Cardiac muscle cell (in vitro differentiated cells and primary cell): ENCODE measurements around the gene EFHD1. TPM values are rescaled to one million over a fixed set of nuclear protein-coding genes. Genes with fewer than 3 reads are reported as not detected.

Experiments
- DNase-seq, 2 donors: peaks; one replicate each; pipeline versions ENCODE4 v3.0.0 to v3.0.0-alpha.2; 2010 to 2017; ENCODE audit warnings: low read depth in 1 of 2, low spot score in 1 of 2
- H3K27ac ChIP-seq: fragments of 200-600 bp; sonication (generic); 2 replicates; pipeline ENCODE4 v1.5.1; 2016
- H3K27me3 ChIP-seq: fragments of 200-600 bp; sonication (generic); 2 replicates; pipeline ENCODE4 v1.6.0; 2016; ENCODE audit warnings: control low read depth
- H3K36me3 ChIP-seq: fragments of 200-600 bp; sonication (generic); 2 replicates; pipeline ENCODE4 v1.5.1; 2016; ENCODE audit warnings: control low read depth
- H3K4me1 ChIP-seq: fragments of 200-600 bp; sonication (generic); 2 replicates; pipeline ENCODE4 v1.8.1; 2017; ENCODE audit warnings: low read depth, mild to moderate bottlenecking, mixed run types
- H3K4me3 ChIP-seq: fragments of 200-600 bp; sonication (generic); 2 replicates; pipeline ENCODE4 v1.5.1; 2016; ENCODE audit warnings: mild to moderate bottlenecking
- H3K9me3 ChIP-seq: fragments of 200-600 bp; sonication (generic); 2 replicates; pipeline ENCODE4 v1.5.1; 2017; ENCODE audit warnings: low read depth, mild to moderate bottlenecking, control low read depth
- CTCF ChIP-seq: IDR thresholded peaks from 2 replicates; pipeline ENCODE4 v1.5.1; 2012; ENCODE audit warnings: low read depth, mild to moderate bottlenecking, low read length
- polyA plus RNA-seq: library from polyadenylated mRNA; unstranded; fragments of >200 nt; fragmentation: Nextera tagmentation; extraction: Ambion mirVana; gene quantifications from 2 replicates; pipeline ENCODE4 v1.2.1, GENCODE V29; 2016
- total RNA-seq: library from RNA; depleted of rRNA; stranded (reverse); fragments of >200 nt; gene quantifications from 2 replicates; pipeline ENCODE4 v1.2.3, GENCODE V29; 2016

Gene EFHD1
- total and polyA plus RNA-seq, 2 experiments from 2014 or later = 8.0 to 12.4 TPM

- DNase-seq = no peak
- Histone ChIP-seq H3K4me1 (no peaks in the 10 kb centered on the region), H3K27ac (no peak overlapping the region), H3K36me3 (no peaks in the 10 kb centered on the region), H3K27me3 (no peaks in the 10 kb centered on the region), H3K4me3 (no peak overlapping the region), H3K9me3 (no peaks in the 10 kb centered on the region)
- no peak for TF ChIP-seq CTCF
These were observed 11.7 kb downstream of the EFHD1 start for GRCh38 chr2:232645061-232645460.

- TF ChIP-seq CTCF = no peak
- no peaks in the 10 kb centered on the region for H3K36me3 ChIP-seq
- H3K27ac ChIP-seq = no peak overlapping the region
- H3K4me3 ChIP-seq = no peak overlapping the region
- DNase-seq = no peak
- no peaks in the 10 kb centered on the region for H3K9me3 ChIP-seq
- no peaks in the 10 kb centered on the region for H3K27me3 ChIP-seq
- H3K4me1 ChIP-seq = no peaks in the 10 kb centered on the region
These were observed 13.3 kb downstream of the EFHD1 start for GRCh38 chr2:232646726-232647125.

- TF ChIP-seq CTCF = no peak
- no peak overlapping the region for H3K27ac ChIP-seq
- no peaks in the 10 kb centered on the region for H3K4me1 ChIP-seq
- DNase-seq = no peak
- no peaks in the 10 kb centered on the region for H3K36me3 ChIP-seq
- H3K9me3 ChIP-seq = no peaks in the 10 kb centered on the region
- H3K27me3 ChIP-seq = no peaks in the 10 kb centered on the region
- H3K4me3 ChIP-seq = no peak overlapping the region
These were observed 13.9 kb downstream of the EFHD1 start for GRCh38 chr2:232647261-232647660.

- TF ChIP-seq CTCF = no peak
- no peaks in the 10 kb centered on the region for H3K27me3 ChIP-seq
- H3K36me3 ChIP-seq = no peaks in the 10 kb centered on the region
- no peak overlapping the region for H3K27ac ChIP-seq
- H3K4me1 ChIP-seq = no peaks in the 10 kb centered on the region
- H3K4me3 ChIP-seq = no peak overlapping the region
- no peaks in the 10 kb centered on the region for H3K9me3 ChIP-seq
- no peak for DNase-seq
These were observed 15.6 kb downstream of the EFHD1 start for GRCh38 chr2:232649033-232649432.

GRCh38 chr2:232652505-232652851 is 19.1 kb downstream of the EFHD1 start:
- no peak for DNase-seq

More at GRCh38 chr2:232652505-232652851, 19.1 kb downstream of the EFHD1 start:
- no peak for TF ChIP-seq CTCF
- Histone ChIP-seq H3K9me3 (no peaks in the 10 kb centered on the region), H3K27me3 (no peaks in the 10 kb centered on the region), H3K4me1 (no peaks in the 10 kb centered on the region), H3K36me3 (no peaks in the 10 kb centered on the region), H3K4me3 (no peak overlapping the region), H3K27ac (no peak overlapping the region)
